Transverse colon (tissue), 4 donors: ENCODE measurements around the gene UNC13A. TPM values are rescaled to one million over a fixed set of nuclear protein-coding genes. Genes with fewer than 3 reads are reported as not detected.

Source experiments
- DNase-seq: peaks from one replicate; pipeline ENCODE4 v3.0.0-alpha.2; 2019
- H3K27ac ChIP-seq, 4 donors: fragments of 200-600 bp; sonication (generic); 2 replicates each; pipeline ENCODE4 v1.5.1; 2016 to 2018; ENCODE audit warnings: inconsistent platforms in 4 of 4
- H3K27me3 ChIP-seq: fragments of 200-600 bp; sonication (generic); 2 replicates; pipeline ENCODE4 v1.5.1; 2017; ENCODE audit warnings: inconsistent platforms
- H3K36me3 ChIP-seq, 4 donors: fragments of 200-600 bp; sonication (generic); 2 replicates each; pipeline ENCODE4 v1.5.1; 2017 to 2019; ENCODE audit warnings: inconsistent platforms in 4 of 4
- H3K4me1 ChIP-seq, 4 donors: fragments of 200-600 bp; sonication (generic); 2 replicates each; pipeline ENCODE4 v1.5.1; 2017 to 2020; ENCODE audit warnings: inconsistent platforms in 4 of 4
- H3K4me3 ChIP-seq, 4 donors: fragments of 200-600 bp; sonication (generic); 1 replicate in 1 of 4; 2 replicates in 3 of 4; pipeline versions ENCODE4 v1.5.1 to v1.6.1; 2017 to 2019; ENCODE audit warnings: inconsistent platforms in 4 of 4
- H3K9me3 ChIP-seq, 2 donors: fragments of 200-600 bp; sonication (generic); 2 replicates each; pipeline ENCODE4 v1.5.1; 2017 to 2019; ENCODE audit warnings: inconsistent platforms in 2 of 2
- EP300 ChIP-seq: sonication (generic); formaldehyde crosslinking; IDR thresholded peaks from one replicate; pipeline ENCODE4 v1.6.1; 2017; ENCODE audit warnings: antibody characterized with exemption, low read depth
- POLR2A ChIP-seq: fragments of 450-650 bp; IDR thresholded peaks from one replicate; pipeline ENCODE4 v1.6.1; 2016; ENCODE audit warnings: antibody characterized with exemption, mild to moderate bottlenecking, moderate library complexity
- POLR2AphosphoS5 ChIP-seq, 3 donors: sonication (generic); formaldehyde crosslinking; IDR thresholded peaks; one replicate each; pipeline ENCODE4 v1.6.1; 2016; ENCODE audit warnings: antibody characterized with exemption in 3 of 3
- WGBS, 2 donors: methylation state at CpG; one replicate each; pipeline ENCODE4 v1.1.5; 2018; ENCODE audit warnings: low coverage in 1 of 2; 5-methylcytosine and 5-hydroxymethylcytosine counted together
- in situ Hi-C, 4 donors: fragments of 200-750 bp; cut with MboI; loops; one replicate each; pipeline versions ENCODE4 v1.15.0 to v1.15.1; 2017; ENCODE audit warnings: low sequenced_read_pairs in 3 of 4, low pct_ligation_motif_present in 1 of 4, low pct_unique_long_range_greater_than_20kb in 1 of 4
- intact Hi-C: fragments of 100-400 bp; cut with DNase I; formaldehyde crosslinking; loops from one replicate; pipeline ENCODE4 v1.15.1; 2023; ENCODE audit warnings: low total_unique reads
- total RNA-seq, 4 donors: library from RNA; depleted of rRNA; stranded (reverse); fragments of >200 nt; gene quantifications; one replicate each; pipeline ENCODE4 v1.1.0, GENCODE V29; 2016
- TF ChIP-seq, protein P1 (sequence below), 5 experiments: fragments of 200-600 bp in 3 of 5; fragments of 450-650 bp in 2 of 5; sonication (generic) in 3 of 5; IDR thresholded peaks; 1 replicate in 2 of 5; 2 replicates in 3 of 5; pipeline ENCODE4 v1.5.1; 2016 to 2017; ENCODE audit warnings: antibody characterized with exemption in 5 of 5, inconsistent platforms in 3 of 5, mild to moderate bottlenecking in 2 of 5, moderate library complexity in 1 of 5

UNC13A gene
- total RNA-seq, 4 donors from 2014 or later = under 0.01 to 1.9 (median 0.30) TPM

DNA sequence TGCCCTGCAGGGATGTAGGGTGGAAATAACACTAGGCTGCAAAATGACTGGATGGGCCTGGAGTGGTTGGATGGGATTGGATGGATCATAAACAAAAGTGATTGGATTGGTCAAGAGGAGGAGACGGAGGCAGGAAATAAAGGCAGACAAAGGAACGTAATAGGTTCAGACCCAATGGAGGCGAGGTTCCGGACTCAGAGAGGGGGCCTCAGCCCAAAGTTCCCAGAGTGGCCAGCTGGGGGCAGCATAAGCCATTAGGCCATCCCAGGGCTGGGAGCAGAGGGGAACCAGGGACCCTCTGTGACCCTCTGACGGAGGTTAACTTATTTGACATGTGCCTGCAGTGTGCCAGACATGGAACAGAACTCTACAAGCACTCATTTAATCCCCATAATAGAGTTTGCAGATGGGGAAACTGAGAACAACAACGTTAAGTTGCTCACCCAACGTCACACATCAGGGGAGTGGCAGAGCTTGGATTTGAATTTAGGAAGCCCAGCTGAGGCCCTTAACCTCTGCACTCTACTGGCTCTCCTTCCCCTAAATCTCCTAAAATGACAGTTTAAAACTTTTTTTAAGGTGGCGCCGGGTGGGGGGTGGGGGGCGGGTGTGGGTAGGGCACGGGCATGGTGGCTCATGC lies 15.8 kb upstream of the UNC13A start:
- no peaks in the 10 kb centered on the region for H3K9me3 ChIP-seq
- H3K27ac ChIP-seq = no peak overlapping the region
- H3K27me3 ChIP-seq = peaks cover 4% of the 10 kb centered on the region
- TF ChIP-seq EP300 (no peak), POLR2A (no peak)
- TF ChIP-seq, protein P1, sequence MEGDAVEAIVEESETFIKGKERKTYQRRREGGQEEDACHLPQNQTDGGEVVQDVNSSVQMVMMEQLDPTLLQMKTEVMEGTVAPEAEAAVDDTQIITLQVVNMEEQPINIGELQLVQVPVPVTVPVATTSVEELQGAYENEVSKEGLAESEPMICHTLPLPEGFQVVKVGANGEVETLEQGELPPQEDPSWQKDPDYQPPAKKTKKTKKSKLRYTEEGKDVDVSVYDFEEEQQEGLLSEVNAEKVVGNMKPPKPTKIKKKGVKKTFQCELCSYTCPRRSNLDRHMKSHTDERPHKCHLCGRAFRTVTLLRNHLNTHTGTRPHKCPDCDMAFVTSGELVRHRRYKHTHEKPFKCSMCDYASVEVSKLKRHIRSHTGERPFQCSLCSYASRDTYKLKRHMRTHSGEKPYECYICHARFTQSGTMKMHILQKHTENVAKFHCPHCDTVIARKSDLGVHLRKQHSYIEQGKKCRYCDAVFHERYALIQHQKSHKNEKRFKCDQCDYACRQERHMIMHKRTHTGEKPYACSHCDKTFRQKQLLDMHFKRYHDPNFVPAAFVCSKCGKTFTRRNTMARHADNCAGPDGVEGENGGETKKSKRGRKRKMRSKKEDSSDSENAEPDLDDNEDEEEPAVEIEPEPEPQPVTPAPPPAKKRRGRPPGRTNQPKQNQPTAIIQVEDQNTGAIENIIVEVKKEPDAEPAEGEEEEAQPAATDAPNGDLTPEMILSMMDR (IDR thresholded peaks at IDR 0.05) = peak; percentile 80 to 89 (median 84)
- in situ Hi-C loops (loop anchor here in 3 of 4 donors (10.0 to 25.0 kb wide), 3 partner anchors 61 to 158 kb away; partner anchors contain the start of genes RPL18A (in 1 of the 3) and SLC5A5 (in 1 of the 3)), intact Hi-C loops (loop anchor here (5.0 kb wide), 2 partner anchors 63 to 153 kb away; partner anchors contain the start of gene RPL18A)
- no peaks in the 10 kb centered on the region for H3K4me1 ChIP-seq
- WGBS, 2 donors = 10 to 40% methylated on average over 4 to 11 of the region's 11 CpGs
- H3K36me3 ChIP-seq = no peaks in the 10 kb centered on the region
- DNase-seq = peak; percentile 67
- H3K4me3 ChIP-seq = no peak overlapping the region

DNA sequence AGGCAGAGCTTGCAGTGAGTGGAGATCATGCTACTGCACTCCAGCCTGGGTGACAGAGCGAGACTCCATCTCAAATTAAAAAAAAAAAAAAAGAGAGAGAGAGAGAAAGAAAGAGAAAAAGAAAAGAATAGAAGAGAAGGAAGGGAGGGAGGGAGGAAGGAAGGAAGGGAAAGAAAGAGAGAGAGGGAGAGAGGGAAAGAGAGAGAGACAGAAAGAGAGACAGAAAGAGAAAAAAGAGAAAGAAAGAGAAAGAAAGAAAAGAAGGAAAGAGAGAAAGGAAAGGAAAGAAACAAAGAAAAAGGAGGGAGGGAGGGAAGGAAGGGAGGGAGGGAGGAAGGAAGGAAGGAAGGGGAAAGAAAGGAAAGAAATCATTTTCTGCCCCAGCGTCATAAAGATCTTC lies 7.0 kb upstream of the UNC13A start:
- Histone ChIP-seq H3K9me3 (no peaks in the 10 kb centered on the region), H3K27me3 (peaks cover 47% of the 10 kb centered on the region), H3K4me1 (no peaks in the 10 kb centered on the region), H3K4me3 (no peak overlapping the region), H3K27ac (no peak overlapping the region), H3K36me3 (no peaks in the 10 kb centered on the region)
- no peak for DNase-seq
- in situ Hi-C loops (no loop called here), intact Hi-C loops (no loop called here)
- TF ChIP-seq POLR2AphosphoS5 (IDR thresholded peaks at IDR 0.05) (no peak), EP300 (no peak), POLR2A (no peak)
- TF ChIP-seq, protein P1 (IDR thresholded peaks at IDR 0.05) = no peak
- 50 to 68% methylated on average over 1 to 2 of the region's 2 CpGs for WGBS, 2 donors

DNA sequence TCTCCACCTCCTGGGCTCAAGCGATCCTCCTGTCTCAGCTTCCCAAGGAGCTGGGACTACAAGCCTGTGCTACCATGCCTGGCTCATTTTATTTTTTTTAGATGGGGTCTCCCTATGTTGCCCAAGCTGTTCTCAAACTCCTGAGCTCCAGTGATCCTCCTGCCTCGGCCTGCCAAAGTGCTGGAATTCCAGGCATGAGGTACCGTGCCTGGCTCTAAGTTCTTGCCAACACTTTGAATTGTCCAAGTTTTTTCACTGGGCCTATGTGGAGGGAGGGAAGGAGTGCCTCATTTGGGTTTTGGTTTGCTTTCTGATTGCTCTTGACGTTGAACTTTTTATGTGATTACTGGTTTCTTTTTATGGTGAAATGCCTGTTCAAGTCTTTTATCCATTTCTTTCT lies 4.4 kb upstream of the UNC13A start:
- TF ChIP-seq, protein P1 (IDR thresholded peaks at IDR 0.05) = no peak
- TF ChIP-seq EP300 = no peak
- TF ChIP-seq POLR2AphosphoS5 (IDR thresholded peaks at IDR 0.05) = no peak
- no peak for TF ChIP-seq POLR2A
- in situ Hi-C loops = no loop called here
- H3K27me3 ChIP-seq = peaks cover 57% of the 10 kb centered on the region
- peaks cover 0 to 8% (median 4%) of the 10 kb centered on the region in 4 donors for H3K4me1 ChIP-seq
- intact Hi-C loops = no loop called here
- no peak for DNase-seq
- no peak overlapping the region for H3K4me3 ChIP-seq
- H3K36me3 ChIP-seq = no peaks in the 10 kb centered on the region
- H3K9me3 ChIP-seq = no peaks in the 10 kb centered on the region
- WGBS, 2 donors = 54 to 73% methylated on average over 4 of the region's 4 CpGs
- H3K27ac ChIP-seq = no peak overlapping the region

DNA sequence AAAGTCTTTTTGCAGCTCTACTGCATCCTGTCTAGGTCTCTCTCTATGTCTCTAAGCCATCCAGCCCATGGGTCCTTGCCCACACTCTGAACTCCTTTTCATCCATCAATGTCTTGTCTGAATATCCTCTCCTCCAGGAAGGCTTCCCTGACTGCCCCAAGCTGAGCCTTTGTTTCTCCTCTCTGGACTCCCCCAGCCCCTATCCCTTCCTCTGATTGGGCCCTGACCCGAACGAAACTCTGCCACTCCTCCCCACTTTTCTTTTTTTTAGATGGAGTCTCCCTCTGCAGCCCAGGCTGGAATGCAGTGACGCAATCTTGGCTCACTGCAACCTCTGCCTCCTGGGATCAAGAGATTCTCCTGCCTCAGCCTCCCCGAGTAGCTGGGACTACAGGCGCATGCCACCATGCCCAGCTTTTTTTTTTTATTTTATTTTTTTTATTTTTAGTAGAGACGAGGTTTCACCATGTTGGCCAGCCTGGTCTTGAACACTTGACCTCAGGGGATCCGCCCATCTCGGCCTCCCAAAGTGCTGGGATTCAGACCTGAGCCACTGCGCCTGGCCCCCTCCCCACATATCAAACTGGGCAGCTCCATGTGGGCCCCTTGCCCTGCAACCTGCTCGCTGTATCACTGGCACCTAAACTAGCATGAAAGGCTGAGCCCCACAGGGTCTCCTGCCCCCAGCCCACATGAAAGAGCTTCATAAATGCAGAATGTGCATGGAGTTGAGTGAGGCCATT lies 870 bp upstream of the UNC13A start:
- no peak overlapping the region for H3K27ac ChIP-seq
- TF ChIP-seq POLR2AphosphoS5 (IDR thresholded peaks at IDR 0.05) = no peak
- no peak for TF ChIP-seq EP300
- TF ChIP-seq, protein P1 (IDR thresholded peaks at IDR 0.05) = no peak
- no peak for TF ChIP-seq POLR2A
- peaks cover 10 to 20% (median 13%) of the 10 kb centered on the region in 4 donors for H3K4me1 ChIP-seq
- no peaks in the 10 kb centered on the region for H3K36me3 ChIP-seq
- intact Hi-C loops (no loop called here), in situ Hi-C loops (no loop called here)
- no peak overlapping the region for H3K4me3 ChIP-seq
- 57 to 60% methylated on average over 7 to 10 of the region's 10 CpGs for WGBS, 2 donors
- H3K9me3 ChIP-seq = no peaks in the 10 kb centered on the region
- no peak for DNase-seq
- peaks cover 78% of the 10 kb centered on the region for H3K27me3 ChIP-seq
